Neural progenitor cell (in vitro differentiated cells): Measurements from ENCODE around the gene SUSD6. TPM values are rescaled to one million over a fixed set of nuclear protein-coding genes. Genes with fewer than 3 reads are reported as not detected.

Experiments used
- DNase-seq: peaks from one replicate; pipeline ENCODE4 v3.0.0-alpha.2; 2016; ENCODE audit warnings: low spot score
- H2AFZ ChIP-seq: fragments of 200-600 bp; sonication (generic); replicated peaks from 2 replicates; pipeline ENCODE4 v1.6.1; 2016; ENCODE audit warnings: antibody characterized with exemption
- H3F3A ChIP-seq: fragments of 200-600 bp; sonication (generic); 2 replicates; pipeline ENCODE4 v1.6.1; 2016; ENCODE audit warnings: antibody characterized with exemption, low read depth
- H3K27ac ChIP-seq: fragments of 200-600 bp; sonication (generic); 2 replicates; pipeline ENCODE4 v1.5.1; 2016; ENCODE audit warnings: mild to moderate bottlenecking
- H3K27me3 ChIP-seq: fragments of 200-600 bp; sonication (generic); 2 replicates; pipeline ENCODE4 v1.6.1; 2016; ENCODE audit warnings: mild to moderate bottlenecking, moderate library complexity
- H3K36me3 ChIP-seq: fragments of 200-600 bp; sonication (generic); 2 replicates; pipeline ENCODE4 v1.5.1; 2016
- H3K4me1 ChIP-seq: fragments of 200-600 bp; sonication (generic); 2 replicates; pipeline ENCODE4 v1.6.1; 2016; ENCODE audit warnings: mixed run types
- H3K4me2 ChIP-seq: fragments of 200-600 bp; sonication (generic); 2 replicates; pipeline ENCODE4 v1.6.1; 2016
- H3K4me3 ChIP-seq: fragments of 200-600 bp; sonication (generic); 2 replicates; pipeline ENCODE4 v1.5.1; 2016
- H3K79me2 ChIP-seq: fragments of 200-600 bp; sonication (generic); 2 replicates; pipeline ENCODE4 v1.6.1; 2016; ENCODE audit warnings: low read depth
- H3K9ac ChIP-seq: fragments of 200-600 bp; sonication (generic); 2 replicates; pipeline ENCODE4 v1.6.1; 2016
- H3K9me3 ChIP-seq: fragments of 200-600 bp; sonication (generic); 2 replicates; pipeline ENCODE4 v1.5.1; 2016; ENCODE audit warnings: low read depth
- H4K20me1 ChIP-seq: fragments of 200-600 bp; sonication (generic); 2 replicates; pipeline ENCODE4 v1.6.1; 2016; ENCODE audit warnings: low read depth
- H3K27ac Mint-ChIP-seq: 3 replicates; pipeline ENCODE4 v1.8.0; 2021; ENCODE audit warnings: mixed read lengths
- H3K27me3 Mint-ChIP-seq: 2 replicates; pipeline ENCODE4 v1.8.0; 2022; ENCODE audit warnings: low read depth, mild to moderate bottlenecking, inconsistent platforms, moderate library complexity, mixed read lengths; ENCODE audit not compliant: insufficient read depth
- H3K36me3 Mint-ChIP-seq: 3 replicates; pipeline ENCODE4 v1.8.0; 2021; ENCODE audit warnings: mixed read lengths
- H3K4me1 Mint-ChIP-seq: 3 replicates; pipeline ENCODE4 v1.8.0; 2021; ENCODE audit warnings: mixed read lengths
- H3K4me3 Mint-ChIP-seq: 3 replicates; pipeline ENCODE4 v1.8.0; 2021; ENCODE audit warnings: mild to moderate bottlenecking, moderate library complexity, mixed read lengths
- H3K9me3 Mint-ChIP-seq: 3 replicates; pipeline ENCODE4 v1.8.0; 2020; ENCODE audit warnings: mixed read lengths
- EZH2 ChIP-seq: fragments of 200-600 bp; sonication (generic); IDR thresholded peaks from 2 replicates; pipeline ENCODE4 v1.6.1; 2017; ENCODE audit warnings: antibody characterized with exemption, mild to moderate bottlenecking, moderate library complexity
- EZH2phosphoT487 ChIP-seq: fragments of 200-600 bp; sonication (generic); IDR thresholded peaks from 2 replicates; pipeline ENCODE4 v1.6.1; 2017; ENCODE audit warnings: antibody characterized with exemption
- total RNA-seq: library from RNA; depleted of rRNA; stranded (reverse); fragments of >200 nt; gene quantifications from 2 replicates; pipeline ENCODE4 v1.2.3, GENCODE V29; 2015; ENCODE audit warnings: low replicate concordance
- TF ChIP-seq, protein P1 (sequence below): fragments of 200-600 bp; sonication (generic); IDR thresholded peaks from 2 replicates; pipeline ENCODE4 v1.5.1; 2017; ENCODE audit warnings: antibody characterized with exemption, mild to moderate bottlenecking

SUSD6 gene
- total RNA-seq, 1 donor from 2014 or later: 6.3 TPM

DNA sequence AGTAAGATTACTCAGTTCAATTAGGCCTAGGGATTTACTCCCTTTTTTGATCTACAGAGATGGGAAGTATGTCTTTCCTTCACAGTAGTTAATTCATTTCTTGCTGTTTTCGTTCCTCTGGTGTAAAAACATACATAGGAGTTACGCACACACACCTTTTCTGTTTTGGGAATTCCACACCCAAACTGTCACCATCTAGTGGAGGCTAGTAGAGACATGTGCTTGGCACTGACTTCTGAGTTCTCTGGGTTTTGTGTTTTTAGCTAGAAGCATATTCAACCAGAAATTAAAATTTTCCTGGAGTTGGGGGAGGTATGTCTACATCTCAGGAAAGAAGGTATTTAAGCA lies 1.4 kb downstream of the SUSD6 start:
- H3K4me2 ChIP-seq: peak overlapping the region; percentile 95
- no peaks in the 10 kb centered on the region for H3K27me3 ChIP-seq
- no peak overlapping the region for H3K9ac ChIP-seq
- Mint-ChIP-seq H3K27me3 (peaks cover 6% of the 10 kb centered on the region), H3K4me3 (peak overlapping the region; percentile 89), H3K36me3 (peaks cover 4% of the 10 kb centered on the region), H3K27ac (peak overlapping the region; percentile 12), H3K9me3 (no peaks in the 10 kb centered on the region), H3K4me1 (peaks cover 55% of the 10 kb centered on the region)
- peaks cover 22% of the 10 kb centered on the region for H3F3A ChIP-seq
- H4K20me1 ChIP-seq: peaks cover 5% of the 10 kb centered on the region
- no peak for TF ChIP-seq EZH2
- TF ChIP-seq, protein P1, sequence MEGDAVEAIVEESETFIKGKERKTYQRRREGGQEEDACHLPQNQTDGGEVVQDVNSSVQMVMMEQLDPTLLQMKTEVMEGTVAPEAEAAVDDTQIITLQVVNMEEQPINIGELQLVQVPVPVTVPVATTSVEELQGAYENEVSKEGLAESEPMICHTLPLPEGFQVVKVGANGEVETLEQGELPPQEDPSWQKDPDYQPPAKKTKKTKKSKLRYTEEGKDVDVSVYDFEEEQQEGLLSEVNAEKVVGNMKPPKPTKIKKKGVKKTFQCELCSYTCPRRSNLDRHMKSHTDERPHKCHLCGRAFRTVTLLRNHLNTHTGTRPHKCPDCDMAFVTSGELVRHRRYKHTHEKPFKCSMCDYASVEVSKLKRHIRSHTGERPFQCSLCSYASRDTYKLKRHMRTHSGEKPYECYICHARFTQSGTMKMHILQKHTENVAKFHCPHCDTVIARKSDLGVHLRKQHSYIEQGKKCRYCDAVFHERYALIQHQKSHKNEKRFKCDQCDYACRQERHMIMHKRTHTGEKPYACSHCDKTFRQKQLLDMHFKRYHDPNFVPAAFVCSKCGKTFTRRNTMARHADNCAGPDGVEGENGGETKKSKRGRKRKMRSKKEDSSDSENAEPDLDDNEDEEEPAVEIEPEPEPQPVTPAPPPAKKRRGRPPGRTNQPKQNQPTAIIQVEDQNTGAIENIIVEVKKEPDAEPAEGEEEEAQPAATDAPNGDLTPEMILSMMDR: peak; percentile 20
- peaks cover 60% of the 10 kb centered on the region for H3K4me1 ChIP-seq
- H3K27ac ChIP-seq: no peak overlapping the region
- no peaks in the 10 kb centered on the region for H3K36me3 ChIP-seq
- peak overlapping the region; percentile 90 for H3K4me3 ChIP-seq
- peaks cover 55% of the 10 kb centered on the region for H3K79me2 ChIP-seq
- H3K9me3 ChIP-seq: no peaks in the 10 kb centered on the region
- H2AFZ ChIP-seq: peak overlapping the region; percentile 12
- no peak for DNase-seq

DNA sequence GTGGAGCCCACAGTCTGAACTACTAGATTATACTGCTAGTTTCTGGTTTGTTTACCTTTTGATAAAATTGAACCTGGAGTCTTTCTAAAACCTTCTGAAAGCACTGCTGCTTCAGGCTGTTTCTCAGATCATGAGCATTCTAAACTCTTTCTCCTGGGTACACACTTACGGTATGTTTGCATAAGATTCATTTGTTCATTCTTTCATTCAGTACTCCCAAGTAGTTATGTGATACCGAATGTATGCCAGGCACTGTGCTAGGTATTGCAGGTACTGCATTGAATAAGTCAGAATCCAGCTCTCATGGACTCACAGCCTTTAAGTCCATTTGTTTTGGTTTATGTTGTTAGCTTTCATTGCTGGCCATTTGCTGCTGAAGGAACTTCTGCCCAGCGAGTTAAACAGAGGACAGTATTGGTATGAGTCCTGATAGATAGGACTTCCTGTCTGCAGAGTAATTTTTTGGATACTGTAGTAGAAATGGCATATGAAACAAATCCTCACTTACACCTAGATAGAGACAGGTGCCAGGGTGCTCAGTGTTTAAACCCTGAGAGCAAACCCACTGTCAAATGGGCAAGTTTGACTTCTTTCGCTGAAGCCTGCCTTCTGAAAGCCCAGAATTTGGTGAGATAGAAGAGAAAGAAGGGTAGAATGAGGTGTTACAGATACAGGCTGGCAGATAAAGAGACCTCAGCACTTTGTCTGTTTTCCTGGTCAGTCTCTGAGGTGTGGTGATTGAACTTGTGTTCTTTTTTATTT lies 2.1 kb downstream of the SUSD6 start:
- peak overlapping the region; percentile 95 for H3K4me2 ChIP-seq
- no peaks in the 10 kb centered on the region for H3K27me3 ChIP-seq
- H3K9me3 Mint-ChIP-seq: no peaks in the 10 kb centered on the region
- H3K27ac Mint-ChIP-seq: no peak overlapping the region
- no peaks in the 10 kb centered on the region for H3K9me3 ChIP-seq
- H3K79me2 ChIP-seq: peaks cover 62% of the 10 kb centered on the region
- H3K27ac ChIP-seq: no peak overlapping the region
- H3K36me3 Mint-ChIP-seq: peaks cover 4% of the 10 kb centered on the region
- H3K4me3 Mint-ChIP-seq: peak overlapping the region; percentile 89
- peaks cover 6% of the 10 kb centered on the region for H3K27me3 Mint-ChIP-seq
- H3K36me3 ChIP-seq: no peaks in the 10 kb centered on the region
- H3F3A ChIP-seq: peaks cover 22% of the 10 kb centered on the region
- TF ChIP-seq EZH2phosphoT487: no peak
- TF ChIP-seq, protein P1: no peak
- TF ChIP-seq EZH2: no peak
- H3K4me1 ChIP-seq: peaks cover 60% of the 10 kb centered on the region
- peak overlapping the region; percentile 90 for H3K4me3 ChIP-seq
- H3K9ac ChIP-seq: no peak overlapping the region
- DNase-seq: no peak
- no peak overlapping the region for H2AFZ ChIP-seq
- peaks cover 5% of the 10 kb centered on the region for H4K20me1 ChIP-seq
- H3K4me1 Mint-ChIP-seq: peaks cover 55% of the 10 kb centered on the region

DNA sequence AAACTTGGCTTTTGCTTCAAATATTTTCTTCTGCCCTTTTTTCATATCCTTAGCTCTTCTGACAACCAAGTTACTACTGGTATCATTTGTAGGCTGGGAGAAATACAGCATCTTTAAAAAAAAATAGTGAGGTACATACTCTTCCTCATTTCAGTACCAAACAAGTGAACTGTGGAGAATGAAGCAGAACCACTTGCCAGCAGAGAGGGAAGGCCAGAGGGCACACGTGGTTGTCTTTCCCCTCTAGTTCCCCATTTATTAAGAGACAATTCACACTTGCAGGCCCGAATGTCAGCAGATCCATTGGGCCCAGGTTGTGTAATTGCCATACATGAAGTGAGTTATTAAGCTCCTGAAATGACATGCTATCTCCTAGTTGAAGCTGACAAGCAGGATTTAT lies 3.2 kb downstream of the SUSD6 start:
- H3K4me1 Mint-ChIP-seq: peaks cover 48% of the 10 kb centered on the region
- no peak overlapping the region for H3K27ac Mint-ChIP-seq
- peaks cover 69% of the 10 kb centered on the region for H3K79me2 ChIP-seq

More for the DNA sequence above, 3.2 kb downstream of the SUSD6 start:
- TF ChIP-seq EZH2: no peak
- TF ChIP-seq, protein P1: no peak
- no peak for TF ChIP-seq EZH2phosphoT487
- Histone ChIP-seq H3F3A (peaks cover 22% of the 10 kb centered on the region), H3K4me3 (no peak overlapping the region), H4K20me1 (peaks cover 5% of the 10 kb centered on the region), H3K27ac (no peak overlapping the region), H3K36me3 (no peaks in the 10 kb centered on the region), H3K4me1 (peaks cover 54% of the 10 kb centered on the region), H3K27me3 (no peaks in the 10 kb centered on the region), H3K4me2 (peak overlapping the region; percentile 37), H3K9ac (no peak overlapping the region), H3K9me3 (no peaks in the 10 kb centered on the region), H2AFZ (no peak overlapping the region)
- H3K4me3 Mint-ChIP-seq: peak overlapping the region; percentile 1
- H3K36me3 Mint-ChIP-seq: peaks cover 6% of the 10 kb centered on the region
- H3K9me3 Mint-ChIP-seq: no peaks in the 10 kb centered on the region
- peaks cover 6% of the 10 kb centered on the region for H3K27me3 Mint-ChIP-seq
- DNase-seq: no peak
